Stimulated activated naive CD4-positive, alpha-beta T cell (primary cell): Measurements from ENCODE around the gene ZNF106.

Source experiments
- DNase-seq, 6 experiments: peaks; one replicate each; lab custom pipeline; 2025; lab: John Stamatoyannopoulos, UW

ZNF106 gene

DNA sequence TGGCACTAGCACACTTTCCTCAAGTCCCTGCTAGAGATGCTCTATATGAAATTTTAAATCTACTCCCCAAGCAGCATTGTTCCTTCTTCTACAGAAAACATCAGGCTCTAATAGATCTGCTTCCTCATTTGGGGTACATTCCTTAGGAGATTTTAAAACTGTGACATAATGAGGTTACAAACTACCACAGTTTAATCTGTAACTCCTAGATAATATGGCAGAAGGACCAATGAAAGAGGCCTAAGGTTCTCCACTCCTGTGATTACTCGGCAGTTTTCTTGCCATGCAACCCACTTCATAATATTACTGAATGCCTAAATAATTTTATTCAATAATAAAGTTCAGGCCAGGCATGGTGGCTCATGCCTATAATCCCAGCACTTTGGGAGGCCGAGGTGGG lies 16.1 kb downstream of the ZNF106 start:
- no peak for DNase-seq

- no peak for DNase-seq
Observed at GRCh38 chr15:42471002-42471401, 19.9 kb downstream of the ZNF106 start.

- DNase-seq: no peak
Observed at GRCh38 chr15:42465520-42466259, 25.3 kb downstream of the ZNF106 start.

- no peak for DNase-seq
Observed at GRCh38 chr15:42461261-42461660, 29.7 kb downstream of the ZNF106 start.

GRCh38 chr15:42457445-42458442 lies 33.2 kb downstream of the ZNF106 start:
- DNase-seq: no peak

GRCh38 chr15:42456971-42457370 lies 34.0 kb downstream of the ZNF106 start:
- DNase-seq: no peak

- no peak for DNase-seq
Observed at GRCh38 chr15:42456531-42456930, 34.4 kb downstream of the ZNF106 start.

GRCh38 chr15:42453826-42454225 lies 37.1 kb downstream of the ZNF106 start:
- DNase-seq: no peak

GRCh38 chr15:42450425-42450790 lies 40.5 kb downstream of the ZNF106 start:
- DNase-seq: no peak

DNA sequence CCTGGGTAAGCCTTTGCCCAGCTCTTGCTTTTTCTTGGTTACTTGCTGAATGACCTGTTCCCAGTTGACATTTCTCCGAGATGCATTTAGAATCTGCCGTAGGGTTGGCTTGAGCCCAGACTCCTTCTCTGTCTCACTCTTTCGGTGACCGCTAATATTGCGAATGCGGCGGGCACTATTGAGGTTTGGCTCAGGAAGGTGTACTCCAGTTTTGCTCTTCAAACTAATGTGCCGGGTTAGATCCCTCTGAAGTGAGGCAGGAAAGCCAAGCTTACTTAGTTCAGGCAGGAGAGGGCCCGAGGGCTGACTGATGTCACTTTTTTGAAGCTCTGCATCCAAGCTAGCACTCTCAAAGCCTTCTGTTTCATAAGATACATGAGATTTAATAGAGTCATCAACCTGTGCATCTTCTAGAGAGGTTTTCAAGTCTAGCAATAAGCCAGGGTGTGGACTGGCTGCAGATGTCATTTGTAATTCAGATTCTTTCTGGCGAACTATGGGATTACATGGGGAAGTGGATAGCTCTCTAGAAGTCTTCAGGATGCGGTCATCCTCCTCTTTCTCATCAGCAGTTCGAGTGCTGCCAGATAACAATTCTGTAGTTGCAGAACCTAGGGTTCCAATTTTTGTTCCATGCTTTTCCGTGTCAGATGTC lies 41.0 kb downstream of the ZNF106 start:
- DNase-seq: no peak

- no peak for DNase-seq
Observed at GRCh38 chr15:42448281-42448680, 42.7 kb downstream of the ZNF106 start.

DNA sequence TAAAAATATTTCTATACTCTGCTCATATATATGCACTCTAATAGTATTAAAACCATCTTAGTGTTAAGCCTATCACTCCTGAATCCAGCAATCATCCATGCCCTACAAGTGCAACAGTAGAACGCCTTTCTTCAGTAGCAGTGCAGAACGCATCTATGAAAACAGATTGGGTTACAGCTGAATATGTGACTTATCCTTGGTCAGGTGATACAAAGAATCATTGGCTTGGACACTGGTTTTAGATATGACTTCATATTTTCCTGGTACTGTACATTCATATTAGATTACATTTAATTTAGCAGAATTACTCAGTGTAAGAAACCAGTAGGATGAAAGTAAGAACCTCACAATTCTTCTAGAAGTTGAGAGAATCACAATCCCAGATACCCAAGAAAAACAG lies 43.3 kb downstream of the ZNF106 start:
- no peak for DNase-seq

DNA sequence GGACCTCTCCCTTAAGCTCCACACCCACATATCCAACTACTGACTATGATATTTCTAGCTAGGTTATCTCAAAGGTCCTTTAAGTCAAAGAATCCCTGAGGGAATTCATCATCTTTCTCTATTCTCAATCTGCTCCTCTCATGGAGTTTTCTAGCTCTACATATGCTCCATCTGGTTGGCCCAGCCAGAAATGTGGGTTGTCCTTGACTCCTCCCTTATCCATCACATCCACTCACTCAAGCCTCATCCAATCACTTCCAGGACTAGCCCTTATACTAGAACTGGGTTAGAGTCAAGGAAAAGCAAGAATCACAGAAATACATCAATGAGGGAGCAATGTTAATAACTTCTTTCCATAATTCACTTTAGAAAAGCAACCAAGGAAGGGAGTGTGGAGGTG lies 45.4 kb downstream of the ZNF106 start:
- no peak for DNase-seq

- DNase-seq: no peak
Observed at GRCh38 chr15:42444415-42445063, 46.4 kb downstream of the ZNF106 start.

GRCh38 chr15:42427429-42428223 lies 63.3 kb downstream of the ZNF106 start:
- no peak for DNase-seq

DNA sequence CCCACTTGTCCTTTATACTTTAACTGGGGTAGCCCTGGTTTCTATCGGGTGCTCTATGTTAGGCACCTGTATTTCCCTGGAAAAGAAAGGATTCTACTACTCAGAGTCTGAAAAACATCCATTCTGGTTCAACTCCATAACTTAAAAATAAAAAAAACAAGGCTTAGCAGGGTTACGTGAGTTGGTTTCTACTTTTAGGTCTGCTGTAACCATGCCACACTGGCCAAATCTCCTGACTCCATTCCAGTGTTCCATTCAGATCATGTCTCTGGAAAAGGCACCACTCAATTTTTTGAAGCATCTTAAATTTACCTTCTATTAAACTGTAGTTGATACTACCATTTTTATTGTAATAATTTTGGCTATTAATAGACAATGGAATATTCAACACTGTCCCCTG lies 69.6 kb downstream of the ZNF106 start:
- DNase-seq: no peak

- DNase-seq: no peak
Observed at GRCh38 chr15:42419369-42419768, 71.6 kb downstream of the ZNF106 start.

DNA sequence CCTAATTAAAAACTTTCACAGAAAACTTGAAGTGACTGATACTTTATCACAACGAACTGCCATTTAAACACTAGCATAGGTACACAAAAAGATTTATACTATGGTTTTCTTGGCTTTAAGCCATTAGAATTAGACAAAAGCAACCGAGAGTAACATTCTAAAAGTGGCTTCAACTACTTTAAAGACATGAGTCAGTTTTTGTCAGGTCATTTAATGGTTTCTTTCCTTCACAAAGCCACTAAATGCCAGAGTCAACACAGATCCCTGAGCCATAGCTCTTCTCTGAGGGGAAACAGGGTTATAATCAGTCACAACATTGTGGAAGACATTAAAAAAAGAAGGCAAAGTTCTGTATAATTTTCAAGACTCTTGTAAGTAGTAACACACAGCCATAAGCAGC lies 77.0 kb downstream of the ZNF106 start:
- no peak for DNase-seq

GRCh38 chr15:42411884-42412283 lies 79.1 kb downstream of the ZNF106 start:
- DNase-seq: no peak

- DNase-seq: no peak
Observed at GRCh38 chr15:42409011-42409410, 81.9 kb downstream of the ZNF106 start.

DNA sequence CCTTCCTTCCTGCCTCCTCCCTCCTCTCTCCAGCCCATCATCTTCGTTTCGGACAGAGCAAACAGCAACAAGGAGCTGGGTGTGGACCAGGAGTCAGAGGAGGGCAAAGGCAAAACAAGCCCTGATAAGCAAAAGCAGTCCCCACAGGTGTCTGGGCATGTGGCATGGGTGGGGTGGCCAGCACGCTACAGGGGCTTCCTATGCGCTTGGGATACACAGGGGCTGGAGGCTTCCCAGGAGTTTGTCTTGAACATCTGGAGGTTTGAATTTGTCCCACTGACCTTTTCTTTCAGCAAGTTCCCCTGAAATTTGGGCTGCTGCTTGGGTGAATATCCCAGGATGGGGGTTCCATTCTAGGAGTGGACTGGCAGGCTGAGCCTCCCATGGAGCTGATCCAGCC lies 82.8 kb downstream of the ZNF106 start:
- no peak for DNase-seq
